ENCODE results near the gene DNAH14. TPM values are rescaled to one million over a fixed set of nuclear protein-coding genes. Genes with fewer than 3 reads are reported as not detected.

Gene DNAH14
- total and polyA plus RNA-seq, 2 of the 13 experiments (the other 11 are each of a cell fraction or from before 2014, with no cell fraction given) = 4.5 to 27.5 TPM

- no peak for TF ChIP-seq ZNF318 (CRISPR knock-in tag; IDR thresholded peaks at IDR 0.05)
- no peak for TF ChIP-seq ZHX2 (IDR thresholded peaks at IDR 0.05; ENCODE audit: low read depth)
- TF ChIP-seq ZHX2 (CRISPR knock-in tag; IDR thresholded peaks at IDR 0.05; ENCODE audit: borderline replicate concordance) = no peak
- no peak for TF ChIP-seq NCOA5 (CRISPR knock-in tag; IDR thresholded peaks at IDR 0.05)
- no peak for TF ChIP-seq U2AF1 (optimal IDR thresholded peaks at IDR 0.05; ENCODE audit: low read depth, low read length)
These were observed 272.0 kb downstream of the DNAH14 start (continued) for GRCh38 chr1:225201447-225201846.
